ENCODE results near the gene PLOD3.
A peak's percentile ranks its signal among the peaks of the same experiment; 100 is the strongest.

PLOD3 gene

DNA sequence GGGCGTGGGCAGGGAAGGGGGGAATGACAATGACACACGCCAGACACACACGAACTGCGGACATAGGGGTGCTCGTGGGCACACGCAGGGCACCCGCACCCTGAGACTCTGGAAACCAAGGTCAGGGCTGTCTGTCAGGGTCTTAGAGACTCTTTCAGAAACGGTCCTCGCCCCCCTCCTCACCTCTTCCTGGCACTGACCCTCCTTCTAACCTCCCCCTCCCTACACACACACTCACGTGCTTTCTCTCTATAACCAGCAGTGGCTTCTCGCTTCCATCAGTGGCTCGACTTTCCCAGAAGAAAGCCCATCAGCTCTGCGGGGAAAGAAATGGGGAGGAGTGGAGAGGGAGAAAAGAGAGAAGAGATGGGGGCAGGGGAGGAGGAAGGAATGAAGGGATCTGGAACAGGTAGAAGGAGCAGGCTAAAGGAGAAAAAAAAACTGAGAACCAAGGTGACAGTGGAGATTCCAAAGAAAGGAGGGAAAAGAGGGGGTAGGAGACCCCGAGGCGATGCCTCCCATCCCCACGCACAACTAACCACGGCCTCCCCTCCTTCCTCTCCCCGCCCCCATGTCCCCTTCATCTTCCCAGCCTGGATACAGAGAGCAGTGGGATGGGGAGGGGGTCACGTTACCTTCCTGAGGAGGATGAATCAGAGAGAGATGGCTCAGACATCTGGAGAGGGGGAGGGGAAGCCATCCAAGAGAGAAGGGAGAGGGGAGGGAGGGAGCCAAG, 50.3 kb downstream of the PLOD3 start:
- peaks cover 0 to 48% (median 43%) of the 10 kb centered on the region in 5 donors for H3K4me1 ChIP-seq (ENCODE audit: control insufficient read depth in 5 of 5, insufficient read depth in 5 of 5, low read length in 5 of 5)
- no peak overlapping the region for H3K27ac ChIP-seq (ENCODE audit: low read depth, low read length)
- no peaks in the 10 kb centered on the region for H3K36me3 ChIP-seq (ENCODE audit: control insufficient read depth in 5 of 5, insufficient read depth in 5 of 5, low read length in 5 of 5)
- peaks cover 64 to 82% (median 77%) of the 10 kb centered on the region in 5 donors for H3K27me3 ChIP-seq (ENCODE audit: control insufficient read depth in 5 of 5, insufficient read depth in 4 of 5, low read length in 5 of 5)
- H3K9me3 ChIP-seq (ENCODE audit: control insufficient read depth in 5 of 5, low read length in 5 of 5), result no peaks in the 10 kb centered on the region
- H3K9ac ChIP-seq (ENCODE audit: low read length in 5 of 5), result no peak overlapping the region
- no peak overlapping the region for H3K4me3 ChIP-seq (ENCODE audit: low read depth in 1 of 5, low read length in 5 of 5)

DNA sequence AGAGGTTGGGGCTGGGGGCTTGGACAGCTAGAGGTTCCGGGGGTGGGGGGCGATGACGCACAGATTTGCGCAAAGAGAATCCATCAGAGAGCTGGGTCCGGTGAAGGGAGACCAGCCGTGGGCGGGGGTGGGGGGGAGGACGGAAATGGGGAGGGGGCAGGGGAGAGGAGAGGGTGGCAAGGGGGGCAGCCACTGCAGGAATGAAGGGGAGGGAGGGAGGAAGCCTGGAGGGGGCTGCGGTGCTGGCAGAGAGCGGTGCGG, 50.8 kb downstream of the PLOD3 start:
- no peak overlapping the region for H3K4me3 ChIP-seq (ENCODE audit: low read depth in 1 of 5, low read length in 5 of 5)
- no peak overlapping the region for H3K27ac ChIP-seq (ENCODE audit: low read depth, low read length)

DNA sequence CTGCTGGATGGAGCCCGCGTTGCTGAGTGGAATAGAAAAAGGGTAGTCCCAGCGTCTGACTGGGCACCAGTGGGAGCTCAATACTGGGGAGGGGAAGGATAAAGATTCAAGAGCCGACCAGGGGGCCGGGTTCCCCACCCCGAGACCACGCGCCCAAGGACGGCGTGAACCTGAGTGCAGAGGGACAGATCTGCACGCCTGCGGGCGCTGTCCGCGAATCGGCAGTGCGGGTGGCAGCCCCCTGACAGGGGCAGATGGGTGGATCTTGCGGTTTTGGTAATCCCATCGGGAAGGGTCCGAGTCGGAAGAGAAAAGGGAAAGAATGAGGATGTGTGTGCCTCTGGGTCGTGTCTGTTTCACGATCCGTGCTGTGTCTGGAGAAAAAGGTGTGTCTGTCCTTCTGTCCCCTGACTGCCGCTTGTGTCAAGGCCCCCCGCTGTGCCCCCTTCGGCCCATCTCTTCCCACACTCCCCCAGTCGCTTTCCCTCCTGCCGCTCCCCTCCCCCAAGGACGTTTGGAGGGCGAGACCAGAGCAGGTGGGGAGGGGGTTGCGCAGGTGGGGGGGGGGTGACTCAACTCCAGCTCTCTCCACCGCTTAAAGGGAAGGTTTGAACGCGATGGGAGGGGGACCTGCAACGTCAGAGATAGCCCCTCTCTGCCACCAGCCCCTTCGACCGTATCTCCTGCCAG, 51.3 kb downstream of the PLOD3 start:
- Histone ChIP-seq H3K4me3 (ENCODE audit: low read depth in 1 of 5, low read length in 5 of 5) (peak overlapping the region in 4 of 5 donors; percentile 21 to 41 (median 30)), H3K36me3 (ENCODE audit: control insufficient read depth in 5 of 5, insufficient read depth in 5 of 5, low read length in 5 of 5) (peaks cover 0 to 3% (median 0%) of the 10 kb centered on the region in 5 donors), H3K9me3 (ENCODE audit: control insufficient read depth in 5 of 5, low read length in 5 of 5) (no peaks in the 10 kb centered on the region), H3K4me1 (ENCODE audit: control insufficient read depth in 5 of 5, insufficient read depth in 5 of 5, low read length in 5 of 5) (peaks cover 0 to 43% (median 39%) of the 10 kb centered on the region in 5 donors), H3K9ac (ENCODE audit: low read length in 5 of 5) (no peak overlapping the region), H3K27me3 (ENCODE audit: control insufficient read depth in 5 of 5, insufficient read depth in 4 of 5, low read length in 5 of 5) (peaks cover 55 to 81% (median 73%) of the 10 kb centered on the region in 5 donors), H3K27ac (ENCODE audit: low read depth, low read length) (no peak overlapping the region)

More for the DNA sequence above, 50.8 kb downstream of the PLOD3 start:
- Histone ChIP-seq H3K36me3 (ENCODE audit: control insufficient read depth in 5 of 5, insufficient read depth in 5 of 5, low read length in 5 of 5) (peaks cover 0 to under 1% (median 0%) of the 10 kb centered on the region in 5 donors), H3K9ac (ENCODE audit: low read length in 5 of 5) (no peak overlapping the region), H3K27me3 (ENCODE audit: control insufficient read depth in 5 of 5, insufficient read depth in 4 of 5, low read length in 5 of 5) (peaks cover 59 to 81% (median 76%) of the 10 kb centered on the region in 5 donors), H3K9me3 (ENCODE audit: control insufficient read depth in 5 of 5, low read length in 5 of 5) (no peaks in the 10 kb centered on the region), H3K4me1 (ENCODE audit: control insufficient read depth in 5 of 5, insufficient read depth in 5 of 5, low read length in 5 of 5) (peaks cover 0 to 43% (median 40%) of the 10 kb centered on the region in 5 donors)

DNA sequence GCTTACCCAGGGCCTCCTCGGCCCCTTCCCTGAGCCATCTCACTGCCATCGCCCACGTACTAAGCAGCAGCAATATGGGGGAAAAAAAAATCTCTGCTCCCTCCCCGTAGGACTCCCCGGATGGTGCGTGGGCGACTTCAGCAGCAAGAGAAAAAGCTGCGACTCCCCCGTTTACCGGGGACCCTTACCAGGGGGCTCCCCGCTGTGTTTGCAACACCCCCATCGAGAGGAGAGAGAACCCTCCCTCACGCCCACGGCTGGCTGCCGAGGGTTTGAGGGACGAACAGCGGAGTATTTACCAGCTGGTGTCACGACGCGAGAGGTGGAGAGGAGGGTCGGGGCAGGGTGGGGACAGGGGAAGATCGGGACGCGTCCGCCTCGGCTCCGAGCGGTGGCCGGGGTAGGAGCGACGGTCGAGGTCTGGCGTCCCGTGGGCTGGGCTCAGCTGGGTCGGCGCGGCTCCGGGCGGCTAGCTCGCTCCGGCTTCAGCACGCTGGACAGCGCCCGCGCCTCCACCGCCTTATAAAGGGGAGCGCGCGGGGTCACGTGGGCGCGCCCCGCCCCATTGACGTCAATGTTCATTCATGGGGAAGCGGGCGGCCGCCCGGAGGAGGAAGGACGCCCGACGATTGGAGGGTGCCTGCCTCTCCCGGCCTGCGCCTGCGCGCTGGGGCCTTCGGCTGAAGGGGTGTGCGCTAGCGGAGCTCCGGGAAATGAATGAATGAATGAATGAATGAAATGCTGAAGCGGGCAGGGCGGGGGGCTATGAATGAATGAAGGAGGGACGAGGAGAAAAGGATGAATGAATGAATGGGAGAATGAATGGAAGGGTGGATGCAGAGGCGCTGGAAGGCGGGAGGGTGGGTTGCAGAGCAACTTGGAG, 52.1 kb downstream of the PLOD3 start, which contains the start of gene VGF:
Gene VGF, minus strand, starts transcription at position 495 of the 883 bp plus-strand sequence. CDS start 726 bp downstream, outside the sequence.
- H3K27me3 ChIP-seq (ENCODE audit: control insufficient read depth in 5 of 5, insufficient read depth in 4 of 5, low read length in 5 of 5), result peaks cover 47 to 73% (median 65%) of the 10 kb centered on the region in 5 donors

DNA sequence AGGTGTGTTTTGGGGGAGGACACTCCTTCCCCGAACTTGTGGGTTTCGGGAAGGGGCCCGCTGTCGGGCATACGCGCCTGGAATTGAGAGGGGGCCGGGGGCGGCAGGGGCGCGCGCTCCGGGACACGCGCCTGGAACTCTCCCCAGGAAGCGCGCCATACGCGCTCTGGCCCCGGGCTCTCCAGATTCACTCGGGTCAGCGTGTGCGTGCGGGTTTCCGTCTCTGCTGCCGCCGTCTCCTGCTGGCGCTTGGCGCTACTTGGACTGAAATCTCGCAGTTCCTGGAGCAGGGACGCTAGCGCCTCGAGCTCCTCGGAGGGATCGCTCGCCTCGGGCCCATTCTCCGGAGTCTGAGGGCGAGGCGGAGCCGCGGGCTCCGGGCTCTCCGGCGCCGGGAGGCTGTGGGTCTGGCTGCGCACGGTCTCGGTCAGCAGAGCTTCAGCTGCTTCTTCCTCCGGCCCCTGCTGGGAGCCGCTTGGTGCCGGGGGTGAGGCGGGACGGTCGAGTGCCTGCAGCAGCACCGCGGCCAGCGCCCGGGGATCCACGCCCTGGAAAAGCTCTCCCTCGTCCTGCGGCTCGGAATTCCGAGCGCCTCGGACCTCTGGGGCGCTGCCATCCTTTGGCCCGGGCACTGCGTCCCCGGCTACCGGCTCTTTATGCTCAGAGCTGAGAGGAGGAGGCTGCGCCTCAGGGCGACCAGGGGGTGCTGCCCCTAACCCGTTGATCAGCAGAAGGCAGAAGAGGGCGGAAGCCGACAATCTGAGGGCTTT, 53.1 kb downstream of the PLOD3 start:
- peak overlapping the region in 2 of 5 donors; percentile 42 to 49 for H3K4me3 ChIP-seq (ENCODE audit: low read depth in 1 of 5, low read length in 5 of 5)
- peaks cover 40 to 66% (median 55%) of the 10 kb centered on the region in 5 donors for H3K27me3 ChIP-seq (ENCODE audit: control insufficient read depth in 5 of 5, insufficient read depth in 4 of 5, low read length in 5 of 5)
- H3K9me3 ChIP-seq (ENCODE audit: control insufficient read depth in 5 of 5, low read length in 5 of 5), result no peaks in the 10 kb centered on the region
- H3K27ac ChIP-seq (ENCODE audit: low read depth, low read length), result no peak overlapping the region
- peaks cover 0 to 39% (median 36%) of the 10 kb centered on the region in 5 donors for H3K4me1 ChIP-seq (ENCODE audit: control insufficient read depth in 5 of 5, insufficient read depth in 5 of 5, low read length in 5 of 5)
- no peak overlapping the region for H3K9ac ChIP-seq (ENCODE audit: low read length in 5 of 5)
- peaks cover 0 to 17% (median 14%) of the 10 kb centered on the region in 5 donors for H3K36me3 ChIP-seq (ENCODE audit: control insufficient read depth in 5 of 5, insufficient read depth in 5 of 5, low read length in 5 of 5)

More for the DNA sequence above, 52.1 kb downstream of the PLOD3 start, which contains the start of gene VGF:
- Histone ChIP-seq H3K9me3 (ENCODE audit: control insufficient read depth in 5 of 5, low read length in 5 of 5) (no peaks in the 10 kb centered on the region), H3K27ac (ENCODE audit: low read depth, low read length) (no peak within 1 kb of the TSS), H3K36me3 (ENCODE audit: control insufficient read depth in 5 of 5, insufficient read depth in 5 of 5, low read length in 5 of 5) (peaks cover 0 to 7% (median 4%) of the 10 kb centered on the region in 5 donors), H3K4me1 (ENCODE audit: control insufficient read depth in 5 of 5, insufficient read depth in 5 of 5, low read length in 5 of 5) (peaks cover 0 to 43% (median 39%) of the 10 kb centered on the region in 5 donors), H3K4me3 (ENCODE audit: low read depth in 1 of 5, low read length in 5 of 5) (peak within 1 kb of the TSS; percentile 15 to 49 (median 34)), H3K9ac (ENCODE audit: low read length in 5 of 5) (no peak within 1 kb of the TSS)

DNA sequence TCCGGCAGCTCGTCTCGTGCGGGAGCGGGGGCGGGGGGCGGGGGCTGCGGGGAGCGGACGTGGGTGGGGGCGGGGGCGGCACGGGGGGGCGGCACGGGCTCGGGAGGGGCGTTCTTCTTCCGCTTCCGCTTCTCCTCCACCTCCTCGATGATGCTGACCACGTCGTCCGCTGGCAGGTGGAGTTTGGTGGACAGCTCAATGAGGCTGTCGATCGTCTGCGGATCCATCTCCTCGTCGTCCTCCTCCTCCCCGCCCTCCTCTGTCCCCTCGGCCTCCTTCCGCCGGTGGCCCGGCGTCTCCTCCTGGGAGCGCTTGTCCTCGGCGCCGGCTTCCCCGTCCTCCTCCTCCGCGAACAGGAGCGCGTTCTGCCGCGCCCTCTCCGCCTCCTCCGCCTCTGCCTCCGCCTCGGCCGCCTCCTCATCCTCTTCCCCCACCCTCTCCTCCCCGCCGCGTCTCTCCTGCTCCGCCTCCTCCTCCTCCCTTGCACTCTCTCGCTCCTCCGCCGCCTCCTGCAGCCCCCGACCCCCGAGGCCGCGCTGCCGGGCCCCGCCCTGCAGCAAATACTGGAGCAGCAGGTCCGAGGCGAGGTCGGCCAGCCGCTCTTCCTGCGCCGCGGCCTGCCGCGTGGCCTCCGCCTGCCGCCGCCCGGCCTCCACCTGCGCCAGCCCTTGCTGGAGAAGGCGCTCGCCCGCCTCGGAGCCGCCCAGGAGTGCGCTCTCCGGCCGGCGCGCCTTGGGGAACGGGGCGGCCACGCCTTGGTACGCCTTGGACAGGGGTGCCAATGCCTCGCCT, 53.9 kb downstream of the PLOD3 start:
- Histone ChIP-seq H3K36me3 (ENCODE audit: control insufficient read depth in 5 of 5, insufficient read depth in 5 of 5, low read length in 5 of 5) (peaks cover 0 to 24% (median 20%) of the 10 kb centered on the region in 5 donors), H3K27me3 (ENCODE audit: control insufficient read depth in 5 of 5, insufficient read depth in 4 of 5, low read length in 5 of 5) (peaks cover 34 to 62% (median 49%) of the 10 kb centered on the region in 5 donors), H3K9ac (ENCODE audit: low read length in 5 of 5) (no peak overlapping the region), H3K27ac (ENCODE audit: low read depth, low read length) (no peak overlapping the region), H3K9me3 (ENCODE audit: control insufficient read depth in 5 of 5, low read length in 5 of 5) (no peaks in the 10 kb centered on the region), H3K4me3 (ENCODE audit: low read depth in 1 of 5, low read length in 5 of 5) (peak overlapping the region in 4 of 5 donors; percentile 36 to 55 (median 40)), H3K4me1 (ENCODE audit: control insufficient read depth in 5 of 5, insufficient read depth in 5 of 5, low read length in 5 of 5) (peaks cover 0 to 39% (median 36%) of the 10 kb centered on the region in 5 donors)

DNA sequence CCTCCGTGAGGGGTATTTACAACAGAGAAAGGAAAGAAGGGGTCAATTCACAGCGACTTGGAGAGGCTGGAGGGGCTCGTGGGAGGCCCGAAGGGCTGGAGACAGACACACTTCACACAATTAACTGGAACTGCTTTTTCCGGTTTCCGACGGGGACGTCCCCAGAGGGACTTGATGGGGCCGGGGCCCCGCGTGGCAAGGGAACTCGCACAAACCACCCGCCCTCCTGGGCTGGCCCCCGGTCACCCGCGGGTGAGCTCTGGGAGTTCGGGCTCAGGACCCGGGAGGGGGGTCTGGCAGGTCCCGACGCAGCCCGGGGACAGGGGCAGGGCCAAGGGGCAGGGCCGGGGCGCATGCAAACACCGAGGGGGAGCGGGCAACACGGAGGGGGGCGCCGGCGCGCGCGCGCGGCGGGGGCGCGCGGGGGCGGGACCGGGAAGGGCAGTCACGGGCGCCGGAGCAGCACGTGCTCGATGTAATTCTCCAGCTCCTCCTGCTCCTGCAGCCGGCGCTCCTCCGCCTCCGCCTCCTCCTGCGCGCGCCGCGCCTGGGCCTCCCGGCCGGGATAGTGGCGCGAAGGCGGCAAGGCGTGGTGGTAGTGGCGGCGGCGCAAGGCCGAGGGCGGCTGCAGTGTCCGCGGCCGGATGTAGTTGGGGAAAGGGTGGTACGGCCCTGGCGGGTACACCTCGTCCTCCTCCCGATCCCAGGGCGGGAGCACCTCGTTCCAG, 54.7 kb downstream of the PLOD3 start:
- H3K4me3 ChIP-seq (ENCODE audit: low read depth in 1 of 5, low read length in 5 of 5), result peak overlapping the region in 3 of 5 donors; percentile 37 to 55 (median 44)
- H3K27ac ChIP-seq (ENCODE audit: low read depth, low read length), result no peak overlapping the region
- H3K36me3 ChIP-seq (ENCODE audit: control insufficient read depth in 5 of 5, insufficient read depth in 5 of 5, low read length in 5 of 5), result peaks cover 0 to 30% (median 26%) of the 10 kb centered on the region in 5 donors
- peaks cover 0 to 39% (median 36%) of the 10 kb centered on the region in 5 donors for H3K4me1 ChIP-seq (ENCODE audit: control insufficient read depth in 5 of 5, insufficient read depth in 5 of 5, low read length in 5 of 5)
- H3K9ac ChIP-seq (ENCODE audit: low read length in 5 of 5), result no peak overlapping the region
- peaks cover 32 to 57% (median 45%) of the 10 kb centered on the region in 5 donors for H3K27me3 ChIP-seq (ENCODE audit: control insufficient read depth in 5 of 5, insufficient read depth in 4 of 5, low read length in 5 of 5)
- no peaks in the 10 kb centered on the region for H3K9me3 ChIP-seq (ENCODE audit: control insufficient read depth in 5 of 5, low read length in 5 of 5)

DNA sequence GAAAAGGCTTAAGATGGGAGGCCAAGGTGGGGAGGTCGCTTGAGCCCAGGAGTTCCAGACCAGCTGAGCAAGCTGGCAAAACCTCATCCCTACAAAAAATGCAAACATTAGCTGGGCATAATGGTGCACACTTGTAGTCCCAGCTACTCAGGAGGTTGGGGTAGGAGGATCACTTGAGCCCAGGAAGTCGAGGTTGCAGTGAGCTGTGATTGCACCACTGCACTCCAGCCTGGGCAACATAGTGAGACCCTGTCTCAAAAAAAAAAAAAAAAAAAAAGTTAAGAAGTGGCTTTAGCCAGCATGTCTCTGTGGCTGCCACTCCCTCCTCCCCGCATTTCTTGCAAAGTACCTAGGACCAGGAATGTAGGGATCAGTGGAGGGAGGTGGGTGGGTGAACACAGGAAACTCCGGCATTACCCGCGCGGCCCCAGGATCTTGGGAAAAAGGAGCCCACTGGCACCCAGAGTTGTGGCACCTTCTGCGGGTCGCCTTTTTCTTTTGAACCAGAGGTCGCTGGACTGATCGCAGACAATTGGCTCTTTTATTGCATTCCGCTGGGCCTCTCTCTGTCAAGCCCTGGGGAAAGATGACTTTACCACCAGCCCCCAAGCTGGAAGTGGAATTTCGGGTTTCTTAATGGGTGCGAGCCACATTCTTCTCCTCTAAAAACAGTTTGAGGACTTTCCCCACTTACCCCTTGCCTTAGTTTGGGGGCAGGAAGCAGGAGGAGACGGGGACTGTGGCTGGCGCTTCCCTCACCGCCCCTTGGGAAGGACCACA, 55.5 kb downstream of the PLOD3 start:
- Histone ChIP-seq H3K36me3 (ENCODE audit: control insufficient read depth in 5 of 5, insufficient read depth in 5 of 5, low read length in 5 of 5) (peaks cover 0 to 38% (median 32%) of the 10 kb centered on the region in 5 donors), H3K27ac (ENCODE audit: low read depth, low read length) (no peak overlapping the region), H3K9ac (ENCODE audit: low read length in 5 of 5) (no peak overlapping the region), H3K4me1 (ENCODE audit: control insufficient read depth in 5 of 5, insufficient read depth in 5 of 5, low read length in 5 of 5) (peaks cover 0 to 39% (median 36%) of the 10 kb centered on the region in 5 donors), H3K4me3 (ENCODE audit: low read depth in 1 of 5, low read length in 5 of 5) (no peak overlapping the region), H3K27me3 (ENCODE audit: control insufficient read depth in 5 of 5, insufficient read depth in 4 of 5, low read length in 5 of 5) (peaks cover 24 to 49% (median 36%) of the 10 kb centered on the region in 5 donors), H3K9me3 (ENCODE audit: control insufficient read depth in 5 of 5, low read length in 5 of 5) (no peaks in the 10 kb centered on the region)

All from subcutaneous abdominal adipose tissue (tissue), 5 donors.